Upper lobe of right lung (tissue), 1 donor: ENCODE results near the gene RPL34. TPM values are rescaled to one million over a fixed set of nuclear protein-coding genes. Genes with fewer than 3 reads are reported as not detected.
A peak's percentile ranks its signal among the peaks of the same experiment; 100 is the strongest.

Experiments used
- ATAC-seq: fragments of 200-7000 bp; cut with Tn5 transposase; one replicate; pipeline ENCODE4 v1.9.1; 2020; ENCODE audit warnings: mild to moderate bottlenecking, moderate library complexity
- DNase-seq: peaks from one replicate; pipeline ENCODE4 v3.0.0-alpha.2; 2020
- H3K27ac ChIP-seq: fragments of 200-600 bp; one replicate; pipeline ENCODE4 v1.8.0; 2022
- H3K27me3 ChIP-seq: fragments of 200-600 bp; one replicate; pipeline ENCODE4 v1.8.0; 2022; ENCODE audit warnings: mild to moderate bottlenecking
- H3K36me3 ChIP-seq: fragments of 200-600 bp; one replicate; pipeline ENCODE4 v1.8.0; 2022
- H3K4me1 ChIP-seq: fragments of 200-600 bp; one replicate; pipeline ENCODE4 v1.8.0; 2022
- H3K4me3 ChIP-seq: fragments of 200-600 bp; one replicate; pipeline ENCODE4 v1.8.0; 2022; ENCODE audit warnings: mild to moderate bottlenecking
- H3K9me3 ChIP-seq: fragments of 200-600 bp; one replicate; pipeline ENCODE4 v1.8.0; 2022
- CTCF ChIP-seq: fragments of 200-600 bp; IDR thresholded peaks from one replicate; pipeline ENCODE4 v1.8.0; 2022; ENCODE audit warnings: antibody characterized with exemption
- intact Hi-C: fragments of 100-400 bp; cut with DNase I; formaldehyde crosslinking; loops from one replicate; pipeline ENCODE4 v1.11.0; 2022
- total RNA-seq: library from RNA; stranded (reverse); fragmentation: NEBNext Ultra II Directional; extraction: Animal tissue kit (Norgen Biotek cat#: 25700); gene quantifications from one replicate; pipeline ENCODE4 v1.2.1, GENCODE V29; 2021
- donor health status: DM: no; HTN: yes; CAD: no; lungs with severe emphysema.

RPL34 gene
- total RNA-seq, 1 donor from 2014 or later: 993 TPM

- peak; percentile 7 for TF ChIP-seq CTCF
- no peak overlapping the region for H3K4me3 ChIP-seq
- H3K9me3 ChIP-seq: no peaks in the 10 kb centered on the region
- no peak overlapping the region for H3K27ac ChIP-seq
- no peaks in the 10 kb centered on the region for H3K4me1 ChIP-seq
- no peaks in the 10 kb centered on the region for H3K27me3 ChIP-seq
- DNase-seq (no peak), ATAC-seq (no peak)
- H3K36me3 ChIP-seq: peaks cover 32% of the 10 kb centered on the region
- intact Hi-C loops: no loop called here
Measured at GRCh38 chr4:108637856-108638255, 17.5 kb downstream of the RPL34 start.

GRCh38 chr4:108644237-108644636, 23.9 kb downstream of the RPL34 start:
- no peak for TF ChIP-seq CTCF
- Histone ChIP-seq H3K4me1 (no peaks in the 10 kb centered on the region), H3K27me3 (no peaks in the 10 kb centered on the region), H3K36me3 (no peaks in the 10 kb centered on the region), H3K9me3 (no peaks in the 10 kb centered on the region), H3K27ac (no peak overlapping the region), H3K4me3 (no peak overlapping the region)
- no peak for DNase-seq
- ATAC-seq: no peak
- intact Hi-C loops: no loop called here

- intact Hi-C loops: no loop called here
- peaks cover 11% of the 10 kb centered on the region for H3K4me1 ChIP-seq
- no peak overlapping the region for H3K4me3 ChIP-seq
- no peak overlapping the region for H3K27ac ChIP-seq
- TF ChIP-seq CTCF: no peak
- DNase-seq (no peak), ATAC-seq (no peak)
- H3K9me3 ChIP-seq: no peaks in the 10 kb centered on the region
- H3K27me3 ChIP-seq: no peaks in the 10 kb centered on the region
- H3K36me3 ChIP-seq: no peaks in the 10 kb centered on the region
Measured at GRCh38 chr4:108646706-108647105, 26.3 kb downstream of the RPL34 start.

- no peaks in the 10 kb centered on the region for H3K9me3 ChIP-seq
- peak overlapping the region; percentile 95 for H3K4me3 ChIP-seq
- intact Hi-C loops: no loop called here
- DNase-seq (no peak), ATAC-seq (no peak)
- no peak for TF ChIP-seq CTCF
- no peak overlapping the region for H3K27ac ChIP-seq
- H3K4me1 ChIP-seq: peaks cover 21% of the 10 kb centered on the region
- no peaks in the 10 kb centered on the region for H3K27me3 ChIP-seq
- H3K36me3 ChIP-seq: no peaks in the 10 kb centered on the region
Measured at GRCh38 chr4:108649863-108650211, 29.5 kb downstream of the RPL34 start.

GRCh38 chr4:108650212-108651013, 30.0 kb downstream of the RPL34 start, which contains the start of gene OSTC:
Gene OSTC (plus strand): TSS chr4:108650599. CDS start chr4:108650656, 57 bp downstream.
- peak; percentile 47 for TF ChIP-seq CTCF
- Histone ChIP-seq H3K4me3 (peak within 1 kb of the TSS; percentile 95), H3K36me3 (no peaks in the 10 kb centered on the region), H3K4me1 (peaks cover 21% of the 10 kb centered on the region), H3K27me3 (no peaks in the 10 kb centered on the region), H3K27ac (peak within 1 kb of the TSS; percentile 95), H3K9me3 (no peaks in the 10 kb centered on the region)
- ATAC-seq: peak; percentile 97
- intact Hi-C loops: no loop called here
- DNase-seq: peak; percentile 97
